ENCODE measurements around the gene UBE2J2.

The UBE2J2 gene

DNA sequence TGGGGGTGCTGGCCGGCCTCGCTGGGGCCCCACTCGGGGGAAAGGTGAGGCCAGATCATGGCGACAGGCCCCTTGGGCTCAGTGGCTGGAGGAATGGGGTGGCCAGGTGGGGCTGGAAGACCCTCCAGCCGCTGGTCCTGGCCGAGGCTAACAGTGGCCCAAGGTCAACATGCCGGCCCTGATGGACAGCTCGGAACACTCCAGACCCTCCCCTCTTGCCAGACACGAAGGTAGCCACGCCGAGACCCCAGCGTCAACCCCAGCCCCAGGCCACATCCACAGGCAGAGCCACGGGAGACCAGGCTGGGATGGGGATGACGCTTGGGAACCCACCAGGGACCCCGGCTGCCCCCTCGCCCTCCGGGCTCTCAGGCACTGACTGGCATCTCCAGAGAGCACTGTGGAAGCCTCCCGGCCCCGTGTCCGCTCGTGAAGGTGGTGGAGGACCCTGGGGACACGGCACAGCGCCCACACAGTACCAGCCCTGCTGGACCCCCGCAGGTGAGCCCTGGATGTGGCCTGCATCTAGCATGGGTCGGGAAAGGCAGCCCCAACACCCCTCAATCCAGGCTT lies 26.2 kb downstream of the UBE2J2 start:
- H3K4me3 ChIP-seq (ENCODE audit: low read length): no peak overlapping the region
- H3F3A ChIP-seq (ENCODE audit: control insufficient read depth, insufficient read depth): no peaks in the 10 kb centered on the region
- H3K36me3 ChIP-seq (ENCODE audit: control insufficient read depth, low read length): no peaks in the 10 kb centered on the region; the same call in 1 of the 2 replicates
- no peak overlapping the region for H3K4me2 ChIP-seq (ENCODE audit: low read length)
- H3K27ac ChIP-seq (ENCODE audit: low read depth, low read length): no peak overlapping the region
- H3K79me2 ChIP-seq (ENCODE audit: control insufficient read depth, low read length): no peaks in the 10 kb centered on the region
- no peaks in the 10 kb centered on the region for H3K9me3 ChIP-seq (ENCODE audit: control insufficient read depth, insufficient read depth, low read length)
- H3K27me3 ChIP-seq (ENCODE audit: control insufficient read depth, low read length): no peaks in the 10 kb centered on the region
- peaks cover 14% of the 10 kb centered on the region for H3K4me1 ChIP-seq (ENCODE audit: control insufficient read depth, low read length)
- H4K20me1 ChIP-seq (ENCODE audit: control insufficient read depth, insufficient read depth, low read depth, low read length): no peaks in the 10 kb centered on the region
- no peaks in the 10 kb centered on the region for H3K9me2 ChIP-seq (replicated peaks; ENCODE audit: control insufficient read depth, low read length)
- no peak for TF ChIP-seq CTCF (IDR thresholded peaks at IDR 0.05; ENCODE audit: low read depth, low read length, poor library complexity, severe bottlenecking)
- no peak for TF ChIP-seq EZH2phosphoT487 (IDR thresholded peaks at IDR 0.05; ENCODE audit: borderline replicate concordance, low read length)

DNA sequence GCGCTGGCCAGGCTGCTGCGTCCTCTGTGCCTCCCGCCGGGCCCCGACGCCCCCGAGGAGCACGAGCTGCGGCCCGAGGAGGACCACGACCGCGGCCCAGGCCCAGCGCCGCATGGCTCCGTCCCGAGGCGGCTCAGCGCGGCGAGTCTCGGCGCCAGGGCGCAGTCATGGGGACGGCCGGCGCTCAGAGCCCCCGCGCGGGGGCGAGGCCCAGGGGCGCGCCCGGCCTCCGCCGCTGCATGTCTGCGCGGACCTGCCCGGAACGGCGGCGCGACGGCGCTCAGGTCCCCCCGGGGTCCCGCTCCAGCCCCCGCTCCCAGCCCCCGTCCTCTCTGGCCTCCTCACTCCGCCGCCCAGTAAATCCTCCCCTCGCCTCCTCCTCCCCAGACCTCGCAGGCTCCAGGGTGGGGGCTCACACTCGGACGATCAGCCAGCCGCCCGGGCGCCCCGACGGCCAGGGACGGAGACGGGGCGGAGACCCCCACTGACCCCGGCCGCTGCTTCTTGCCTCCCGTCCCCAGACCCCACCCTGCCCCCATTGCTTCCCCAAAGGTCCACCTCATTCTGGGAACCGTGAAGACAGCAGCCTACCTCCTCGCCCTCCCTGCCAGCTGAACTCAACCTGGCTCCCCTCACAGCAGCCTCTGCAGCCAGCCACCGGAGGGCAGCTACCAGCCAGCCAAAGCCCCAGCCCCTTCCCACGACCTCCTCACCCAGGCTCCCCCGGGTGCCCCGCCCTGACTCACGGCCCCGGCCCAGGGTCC lies 26.9 kb downstream of the UBE2J2 start, which contains the start of gene C1QTNF12:
Gene C1QTNF12 (minus strand): TSS at position 146 of the 764 bp plus-strand sequence. CDS start 32 bp downstream, at position 114.
- Histone ChIP-seq H4K20me1 (ENCODE audit: control insufficient read depth, insufficient read depth, low read depth, low read length) (no peaks in the 10 kb centered on the region), H3K36me3 (ENCODE audit: control insufficient read depth, low read length) (no peaks in the 10 kb centered on the region), H3F3A (ENCODE audit: control insufficient read depth, insufficient read depth) (no peaks in the 10 kb centered on the region), H3K9me3 (ENCODE audit: control insufficient read depth, insufficient read depth, low read length) (no peaks in the 10 kb centered on the region), H3K79me2 (ENCODE audit: control insufficient read depth, low read length) (no peaks in the 10 kb centered on the region), H3K27ac (ENCODE audit: low read depth, low read length) (no peak within 1 kb of the TSS), H3K4me1 (ENCODE audit: control insufficient read depth, low read length) (peaks cover 14% of the 10 kb centered on the region), H3K27me3 (ENCODE audit: control insufficient read depth, low read length) (no peaks in the 10 kb centered on the region), H3K4me3 (ENCODE audit: low read length) (no peak within 1 kb of the TSS), H3K4me2 (ENCODE audit: low read length) (no peak within 1 kb of the TSS), H3K9me2 (replicated peaks; ENCODE audit: control insufficient read depth, low read length) (no peaks in the 10 kb centered on the region)
- TF ChIP-seq EZH2phosphoT487 (IDR thresholded peaks at IDR 0.05; ENCODE audit: borderline replicate concordance, low read length) (no peak), CTCF (IDR thresholded peaks at IDR 0.05; ENCODE audit: low read depth, low read length, poor library complexity, severe bottlenecking) (no peak)

- H3F3A ChIP-seq (ENCODE audit: control insufficient read depth, insufficient read depth): no peaks in the 10 kb centered on the region
- H3K79me2 ChIP-seq (ENCODE audit: control insufficient read depth, low read length): no peaks in the 10 kb centered on the region
- H3K9me2 ChIP-seq (replicated peaks; ENCODE audit: control insufficient read depth, low read length): no peaks in the 10 kb centered on the region
- TF ChIP-seq CTCF (IDR thresholded peaks at IDR 0.05; ENCODE audit: low read depth, low read length, poor library complexity, severe bottlenecking): no peak
- TF ChIP-seq EZH2phosphoT487 (IDR thresholded peaks at IDR 0.05; ENCODE audit: borderline replicate concordance, low read length): no peak
- H3K36me3 ChIP-seq (ENCODE audit: control insufficient read depth, low read length): no peaks in the 10 kb centered on the region
- no peak overlapping the region for H3K4me3 ChIP-seq (ENCODE audit: low read length)
- H3K27me3 ChIP-seq (ENCODE audit: control insufficient read depth, low read length): no peaks in the 10 kb centered on the region
- H4K20me1 ChIP-seq (ENCODE audit: control insufficient read depth, insufficient read depth, low read depth, low read length): no peaks in the 10 kb centered on the region
- no peaks in the 10 kb centered on the region for H3K9me3 ChIP-seq (ENCODE audit: control insufficient read depth, insufficient read depth, low read length)
- no peak overlapping the region for H3K27ac ChIP-seq (ENCODE audit: low read depth, low read length)
- H3K4me2 ChIP-seq (ENCODE audit: low read length): no peak overlapping the region
- peaks cover 6% of the 10 kb centered on the region for H3K4me1 ChIP-seq (ENCODE audit: control insufficient read depth, low read length)
These were observed 27.7 kb downstream of the UBE2J2 start for GRCh38 chr1:1245817-1246576.
